Ovary (tissue), 3 donors: Measurements from ENCODE around the gene RABL2B.

Experiments
- CTCF ChIP-seq, 3 donors: fragments of 450-650 bp in 2 of 3; fragments of 200-600 bp in 1 of 3; IDR thresholded peaks; one replicate each; pipeline versions ENCODE4 v1.5.1 to v1.8.0; 2016 to 2022; ENCODE audit warnings: antibody characterized with exemption in 3 of 3, mild to moderate bottlenecking in 1 of 3
- EP300 ChIP-seq: sonication (generic); formaldehyde crosslinking; IDR thresholded peaks from one replicate; pipeline ENCODE4 v1.6.1; 2017; ENCODE audit warnings: antibody characterized with exemption
- POLR2A ChIP-seq: fragments of 450-650 bp; IDR thresholded peaks from one replicate; pipeline ENCODE4 v1.6.1; 2017; ENCODE audit warnings: antibody characterized with exemption, mild to moderate bottlenecking, moderate library complexity
- donor health status: DM: no; HTN: no; CAD: no.

GRCh38 chr22:50739279-50739691 lies 44.2 kb downstream of the RABL2B start:
- TF ChIP-seq CTCF (IDR thresholded peaks at IDR 0.05) (no peak), POLR2A (no peak), EP300 (no peak)
